DND-41 (cell line): ENCODE measurements around the gene SPO11.

Experiments used
- ATAC-seq: fragments of 200-7000 bp; cut with Tn5 transposase; 3 replicates; pipeline ENCODE4 v1.9.1; 2021; ENCODE audit warnings: low read depth; ENCODE audit not compliant: insufficient read depth
- DNase-seq: peaks from one replicate; pipeline ENCODE4 v3.0.0-alpha.2; 2020
- H2AFZ ChIP-seq: 2 replicates; pipeline ENCODE4 v1.6.0; 2012; ENCODE audit warnings: low read depth, low read length
- H3K27ac ChIP-seq: 2 replicates; pipeline ENCODE4 v1.5.1; 2012; ENCODE audit warnings: low read length, inconsistent platforms
- H3K27me3 ChIP-seq: fragments of 200-600 bp; sonication (generic); 2 replicates; pipeline ENCODE4 v1.6.0; 2012; ENCODE audit warnings: low read length, mild to moderate bottlenecking, inconsistent platforms; ENCODE audit not compliant: insufficient read depth, poor library complexity
- H3K36me3 ChIP-seq: 2 replicates; pipeline ENCODE4 v1.5.1; 2012; ENCODE audit warnings: low read length, inconsistent platforms; ENCODE audit not compliant: insufficient read depth
- H3K4me1 ChIP-seq: 2 replicates; pipeline ENCODE4 v1.5.1; 2012; ENCODE audit warnings: mild to moderate bottlenecking, low read length; ENCODE audit not compliant: insufficient read depth
- H3K4me2 ChIP-seq: 2 replicates; pipeline ENCODE4 v1.6.0; 2012; ENCODE audit warnings: mild to moderate bottlenecking, moderate library complexity, low read length, inconsistent platforms; ENCODE audit not compliant: insufficient read depth
- H3K4me3 ChIP-seq, 2 experiments: fragments of 200-600 bp in 1 of 2; shearing (Covaris generic) in 1 of 2; 2 replicates each; pipeline ENCODE4 v1.5.1; 2012 to 2016; ENCODE audit warnings: inconsistent platforms in 2 of 2, low read length in 2 of 2, mild to moderate bottlenecking in 2 of 2, low read depth in 1 of 2, moderate library complexity in 1 of 2
- H3K79me2 ChIP-seq: 2 replicates; pipeline ENCODE4 v1.6.0; 2012; ENCODE audit warnings: low read length, inconsistent platforms; ENCODE audit not compliant: insufficient read depth
- H3K9ac ChIP-seq: 2 replicates; pipeline ENCODE4 v1.6.0; 2012; ENCODE audit warnings: low read depth, mild to moderate bottlenecking, inconsistent platforms, low read length, moderate library complexity
- H3K9me3 ChIP-seq: 2 replicates; pipeline ENCODE4 v1.5.1; 2012; ENCODE audit warnings: low read length, moderate library complexity, mild to moderate bottlenecking, inconsistent platforms; ENCODE audit not compliant: insufficient read depth, severe bottlenecking
- H4K20me1 ChIP-seq: 2 replicates; pipeline ENCODE4 v1.6.0; 2012; ENCODE audit warnings: low read length; ENCODE audit not compliant: insufficient read depth
- EZH2 ChIP-seq: IDR thresholded peaks from 3 replicates; pipeline ENCODE4 v1.6.1; 2012; ENCODE audit warnings: borderline replicate concordance, low read depth, mild to moderate bottlenecking, moderate library complexity, low read length, inconsistent platforms; ENCODE audit not compliant: severe bottlenecking
- TF ChIP-seq, protein P1 (sequence below): IDR thresholded peaks from 2 replicates; pipeline ENCODE4 v1.5.1; 2012; ENCODE audit warnings: borderline replicate concordance, low read length, moderate library complexity, mild to moderate bottlenecking; ENCODE audit not compliant: poor library complexity, severe bottlenecking; ENCODE audit errors: extremely low read depth

Gene SPO11

GRCh38 chr20:57310821-57311514 is 18.6 kb upstream of the SPO11 start:
- Histone ChIP-seq H3K79me2 (no peaks in the 10 kb centered on the region), H3K36me3 (no peaks in the 10 kb centered on the region), H3K27me3 (peaks cover 61% of the 10 kb centered on the region), H4K20me1 (0 out of 2 replicates have a peak, but pooled peaks cover 2% of the 10 kb centered on the region), H3K4me3 (no peak overlapping the region), H3K4me1 (no peaks in the 10 kb centered on the region), H3K9me3 (no peaks in the 10 kb centered on the region), H2AFZ (no peak overlapping the region), H3K27ac (no peak overlapping the region), H3K9ac (no peak overlapping the region), H3K4me2 (no peak overlapping the region)
- DNase-seq (no peak), ATAC-seq (no peak)
- TF ChIP-seq, protein P1, sequence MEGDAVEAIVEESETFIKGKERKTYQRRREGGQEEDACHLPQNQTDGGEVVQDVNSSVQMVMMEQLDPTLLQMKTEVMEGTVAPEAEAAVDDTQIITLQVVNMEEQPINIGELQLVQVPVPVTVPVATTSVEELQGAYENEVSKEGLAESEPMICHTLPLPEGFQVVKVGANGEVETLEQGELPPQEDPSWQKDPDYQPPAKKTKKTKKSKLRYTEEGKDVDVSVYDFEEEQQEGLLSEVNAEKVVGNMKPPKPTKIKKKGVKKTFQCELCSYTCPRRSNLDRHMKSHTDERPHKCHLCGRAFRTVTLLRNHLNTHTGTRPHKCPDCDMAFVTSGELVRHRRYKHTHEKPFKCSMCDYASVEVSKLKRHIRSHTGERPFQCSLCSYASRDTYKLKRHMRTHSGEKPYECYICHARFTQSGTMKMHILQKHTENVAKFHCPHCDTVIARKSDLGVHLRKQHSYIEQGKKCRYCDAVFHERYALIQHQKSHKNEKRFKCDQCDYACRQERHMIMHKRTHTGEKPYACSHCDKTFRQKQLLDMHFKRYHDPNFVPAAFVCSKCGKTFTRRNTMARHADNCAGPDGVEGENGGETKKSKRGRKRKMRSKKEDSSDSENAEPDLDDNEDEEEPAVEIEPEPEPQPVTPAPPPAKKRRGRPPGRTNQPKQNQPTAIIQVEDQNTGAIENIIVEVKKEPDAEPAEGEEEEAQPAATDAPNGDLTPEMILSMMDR = no peak
- no peak for TF ChIP-seq EZH2

- DNase-seq (no peak), ATAC-seq (no peak)
- Histone ChIP-seq H3K4me1 (no peaks in the 10 kb centered on the region), H3K27me3 (peaks cover 54% of the 10 kb centered on the region), H2AFZ (no peak overlapping the region), H4K20me1 (0 out of 2 replicates have a peak, but pooled peaks cover 2% of the 10 kb centered on the region), H3K27ac (no peak overlapping the region), H3K4me2 (no peak overlapping the region), H3K9me3 (no peaks in the 10 kb centered on the region), H3K4me3 (no peak overlapping the region), H3K9ac (no peak overlapping the region), H3K79me2 (no peaks in the 10 kb centered on the region), H3K36me3 (no peaks in the 10 kb centered on the region)
- TF ChIP-seq EZH2 = no peak
- TF ChIP-seq, protein P1 = no peak
These were observed 17.5 kb upstream of the SPO11 start for GRCh38 chr20:57312138-57312537.

DNA sequence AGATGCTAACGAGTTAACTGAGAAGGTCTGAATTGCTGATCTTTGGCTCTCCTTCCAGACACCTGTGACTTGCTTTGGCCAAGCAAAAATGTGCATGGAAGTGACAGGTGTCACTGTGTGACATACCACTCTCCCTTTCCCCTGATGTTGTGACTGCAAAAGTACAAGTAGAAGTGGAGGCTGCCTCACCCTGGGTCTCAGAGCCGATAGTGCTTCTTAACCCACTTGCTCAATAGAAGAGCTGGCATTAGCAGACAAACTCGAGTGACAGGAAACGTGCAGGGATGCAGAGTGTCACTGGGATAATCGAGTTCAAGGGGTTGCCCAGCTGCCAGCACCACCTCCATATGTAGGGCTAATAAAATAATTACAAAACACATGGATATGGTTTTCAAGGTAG is 16.4 kb upstream of the SPO11 start:
- 0 out of 2 replicates have a peak, but pooled peaks cover 2% of the 10 kb centered on the region for H4K20me1 ChIP-seq
- no peaks in the 10 kb centered on the region for H3K79me2 ChIP-seq
- peaks cover 49% of the 10 kb centered on the region for H3K27me3 ChIP-seq
- TF ChIP-seq, protein P1 = no peak
- no peak for TF ChIP-seq EZH2
- no peaks in the 10 kb centered on the region for H3K4me1 ChIP-seq
- no peak overlapping the region for H3K4me3 ChIP-seq
- H3K9ac ChIP-seq = no peak overlapping the region
- H3K9me3 ChIP-seq = no peaks in the 10 kb centered on the region
- H3K36me3 ChIP-seq = no peaks in the 10 kb centered on the region
- ATAC-seq = no peak
- no peak overlapping the region for H3K4me2 ChIP-seq
- no peak overlapping the region for H2AFZ ChIP-seq
- no peak overlapping the region for H3K27ac ChIP-seq
- no peak for DNase-seq

DNA sequence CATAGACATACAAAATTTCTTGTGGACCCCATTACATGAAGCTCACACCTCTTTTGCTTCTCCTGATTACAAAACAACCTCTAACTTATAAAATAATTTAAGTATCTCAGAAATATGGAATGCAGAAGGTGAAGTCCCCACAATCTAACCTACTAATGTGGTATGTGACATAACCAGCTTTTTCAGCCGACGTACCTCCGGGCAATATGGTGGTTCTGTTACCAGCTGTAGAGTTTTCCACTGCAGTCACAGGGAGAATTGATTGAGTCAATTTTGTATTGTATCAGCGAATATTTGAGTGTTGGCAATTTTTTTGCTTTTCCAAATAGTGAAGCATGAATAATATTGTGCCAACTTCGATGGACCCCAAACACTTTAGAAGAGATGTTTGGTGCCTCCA is 15.7 kb upstream of the SPO11 start:
- H3K27me3 ChIP-seq = peaks cover 47% of the 10 kb centered on the region
- no peaks in the 10 kb centered on the region for H3K36me3 ChIP-seq
- 0 out of 2 replicates have a peak, but pooled peaks cover 2% of the 10 kb centered on the region for H4K20me1 ChIP-seq

More for the DNA sequence above, 15.7 kb upstream of the SPO11 start:
- H3K4me2 ChIP-seq = no peak overlapping the region
- ATAC-seq (no peak), DNase-seq (no peak)
- no peak overlapping the region for H3K4me3 ChIP-seq
- no peak overlapping the region for H3K27ac ChIP-seq
- no peaks in the 10 kb centered on the region for H3K4me1 ChIP-seq
- H3K9ac ChIP-seq = no peak overlapping the region
- no peaks in the 10 kb centered on the region for H3K79me2 ChIP-seq
- no peak overlapping the region for H2AFZ ChIP-seq
- no peaks in the 10 kb centered on the region for H3K9me3 ChIP-seq
- no peak for TF ChIP-seq EZH2
- TF ChIP-seq, protein P1 = no peak
